ENCODE data around the gene LRP8.
"Not testable (repeated sequence)": the region's sequence is repeated elsewhere in the genome, so short reads cannot be mapped to it uniquely, and the experiment has no call there.

LRP8 gene

GRCh38 chr1:53206083-53206685 lies 121.7 kb downstream of the LRP8 start:
- peak; percentile 59 for DNase-seq

DNA sequence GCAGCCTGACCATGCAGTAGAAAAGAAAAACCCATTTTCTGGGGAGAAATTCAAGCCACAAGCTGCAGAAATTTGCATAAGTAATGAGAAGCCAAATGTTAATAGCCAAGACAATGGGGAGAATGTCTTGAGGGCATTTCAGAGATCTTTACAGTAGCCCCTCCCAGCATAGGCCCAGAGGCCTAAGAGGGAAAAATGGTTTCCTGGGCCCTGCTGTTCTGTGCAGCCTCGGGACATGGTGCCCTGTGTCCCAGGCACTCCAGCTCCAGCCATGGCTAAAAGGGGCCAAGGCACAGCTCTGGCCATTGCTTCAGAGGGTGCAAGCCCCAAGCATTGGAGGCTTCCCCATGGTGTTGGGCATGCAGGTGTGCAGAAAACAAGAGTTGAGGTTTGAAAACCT lies 122.4 kb downstream of the LRP8 start:
- DNase-seq: not testable (repeated sequence)

- no peak for DNase-seq
Measured at GRCh38 chr1:53203466-53203865, 124.4 kb downstream of the LRP8 start.

- peak; percentile 22 for DNase-seq
Measured at GRCh38 chr1:53198241-53198651, 129.6 kb downstream of the LRP8 start.

- peak; percentile 60 for DNase-seq
Measured at GRCh38 chr1:53197291-53198200, 130.3 kb downstream of the LRP8 start.

GRCh38 chr1:53196485-53197290 lies 131.2 kb downstream of the LRP8 start, which contains the start of gene CPT2:
Gene CPT2, plus strand, starts transcription at chr1:53196824. Its CDS starts 120 bp downstream, at chr1:53196944.
- peak; percentile 99 for DNase-seq

DNA sequence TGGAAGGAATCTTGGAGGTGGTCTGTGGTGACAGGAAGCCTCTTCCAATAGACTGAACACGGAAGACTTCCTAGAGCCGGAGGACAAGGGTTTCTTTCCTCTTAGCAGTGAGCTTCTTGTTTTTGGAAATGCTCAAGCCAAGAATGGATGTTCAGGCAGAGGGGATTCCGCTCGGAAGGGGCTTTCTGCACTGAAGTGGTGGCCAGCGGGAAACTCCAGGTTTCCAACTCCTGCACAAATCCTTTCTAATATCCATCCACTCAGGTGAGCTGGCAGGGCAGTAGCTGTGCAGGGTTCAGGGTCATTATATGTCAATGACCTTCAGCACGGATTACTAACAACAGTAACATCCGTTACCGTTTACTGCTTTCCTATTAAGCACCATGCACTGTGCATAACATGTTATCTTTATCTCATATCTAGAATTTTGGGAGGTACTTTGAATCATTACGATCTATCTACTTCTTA lies 131.8 kb downstream of the LRP8 start:
- peak; percentile 58 for DNase-seq

- no peak for DNase-seq
Measured at GRCh38 chr1:53195246-53196016, 132.4 kb downstream of the LRP8 start.

All from DMS53 (cell line).